Smooth muscle cell of the brain vasculature (primary cell): ENCODE measurements around the gene SIL1.
"Not testable (repeated sequence)": the region's sequence is repeated elsewhere in the genome, so short reads cannot be mapped to it uniquely, and the experiment has no call there.

ENCODE experiments used
- DNase-seq: peaks from one replicate; pipeline ENCODE4 v3.0.0-alpha.2; 2012; ENCODE audit warnings: low read depth, low spot score

Gene SIL1

GRCh38 chr5:139204196-139204595 lies 6.0 kb upstream of the SIL1 start:
- no peak for DNase-seq

- DNase-seq, result no peak
These were observed 1.2 kb upstream of the SIL1 start for GRCh38 chr5:139199321-139199720.

GRCh38 chr5:139196296-139196956 lies 1.7 kb downstream of the SIL1 start:
- DNase-seq, result no peak

- no peak for DNase-seq
These were observed 3.7 kb downstream of the SIL1 start for GRCh38 chr5:139194486-139194885.

- no peak for DNase-seq
These were observed 4.2 kb downstream of the SIL1 start for GRCh38 chr5:139193928-139194327.

- DNase-seq, result not testable (repeated sequence)
These were observed 5.3 kb downstream of the SIL1 start for GRCh38 chr5:139192906-139193305.

- not testable (repeated sequence) for DNase-seq
These were observed 6.2 kb downstream of the SIL1 start for GRCh38 chr5:139191954-139192353.

- DNase-seq, result peak; percentile 61
These were observed 8.0 kb downstream of the SIL1 start for GRCh38 chr5:139190125-139190524.

- no peak for DNase-seq
These were observed 9.5 kb downstream of the SIL1 start for GRCh38 chr5:139188558-139189270.

GRCh38 chr5:139186752-139187326 lies 11.3 kb downstream of the SIL1 start:
- DNase-seq, result no peak

GRCh38 chr5:139186261-139186660 lies 11.9 kb downstream of the SIL1 start:
- no peak for DNase-seq

GRCh38 chr5:139185589-139185988 lies 12.6 kb downstream of the SIL1 start:
- no peak for DNase-seq

GRCh38 chr5:139183502-139183901 lies 14.7 kb downstream of the SIL1 start:
- DNase-seq, result no peak

GRCh38 chr5:139182528-139183296 lies 15.5 kb downstream of the SIL1 start:
- no peak for DNase-seq

GRCh38 chr5:139181835-139182452 lies 16.2 kb downstream of the SIL1 start:
- no peak for DNase-seq

- no peak for DNase-seq
These were observed 16.8 kb downstream of the SIL1 start for GRCh38 chr5:139181322-139181730.

GRCh38 chr5:139180850-139181249 lies 17.3 kb downstream of the SIL1 start:
- DNase-seq, result no peak

GRCh38 chr5:139179778-139180513 lies 18.2 kb downstream of the SIL1 start:
- DNase-seq, result not testable (repeated sequence)

GRCh38 chr5:139178935-139179334 lies 19.2 kb downstream of the SIL1 start:
- no peak for DNase-seq

GRCh38 chr5:139178589-139178917 lies 19.6 kb downstream of the SIL1 start:
- DNase-seq, result no peak
